GM12878 (cell line): Measurements from ENCODE around the gene ACTR5. TPM values are rescaled to one million over a fixed set of nuclear protein-coding genes. Genes with fewer than 3 reads are reported as not detected.

Source experiments
- ATAC-seq: fragments of 200-7000 bp; cut with Tn5 transposase; 3 replicates; pipeline ENCODE4 v1.9.1; 2020; ENCODE audit warnings: mild to moderate bottlenecking, moderate library complexity
- BruUV-seq: library from RNA; stranded (reverse); fragments of 400-500 nt; replicated peaks from 2 replicates; lab custom pipeline; 2021; lab: Mats Ljungman, UMichigan
- CTCF ChIA-PET: fragments of 300-600 bp; sonication (Branson Sonifier 250); formaldehyde crosslinking; extraction: SDS; loops from one replicate; lab custom pipeline; 2021; ENCODE audit warnings: inconsistent platforms; lab: Yijun Ruan, JAX
- POLR2A ChIA-PET: fragments of 350-600 bp; formaldehyde crosslinking; extraction: SDS; loops from one replicate; lab custom pipeline; 2021; ENCODE audit warnings: inconsistent platforms; lab: Charles Lee
- RAD21 ChIA-PET: fragments of 300-600 bp; sonication (Branson Sonifier 250); formaldehyde crosslinking; loops from one replicate; lab custom pipeline; 2023; ENCODE audit warnings: antibody characterized with exemption; ENCODE audit not compliant: unreplicated experiment; lab: Charles Lee
- SMC1A ChIA-PET: fragments of 300-600 bp; sonication (Branson Sonifier 250); formaldehyde crosslinking; loops from one replicate; lab custom pipeline; 2023; ENCODE audit not compliant: unreplicated experiment, uncharacterized antibody; lab: Charles Lee
- DNase-seq: peaks from one replicate; pipeline ENCODE4 v3.0.0-alpha.2; 2011; ENCODE audit warnings: low read depth, low spot score
- FAIRE-seq: peaks from 3 replicates; lab custom pipeline; 2011; peaks lifted over from hg19 to GRCh38; lab: Jason Lieb, UNC
- H2AFZ ChIP-seq: 2 replicates; pipeline ENCODE4 v1.6.0; 2011; ENCODE audit warnings: low read depth, low read length, control low read depth; ENCODE audit not compliant: control insufficient read depth
- H3K27ac ChIP-seq: 2 replicates; pipeline ENCODE4 v1.5.1; 2011; ENCODE audit warnings: control low read depth; ENCODE audit not compliant: control insufficient read depth, insufficient read depth
- H3K27me3 ChIP-seq, 2 experiments: replicated peaks in 1 of 2; 2 replicates each; pipeline versions ENCODE4 v1.6.0 to v1.6.1; 2011; ENCODE audit warnings: low read length in 1 of 2; ENCODE audit not compliant: control insufficient read depth in 2 of 2, insufficient read depth in 2 of 2
- H3K36me3 ChIP-seq, 2 experiments: 2 replicates each; pipeline ENCODE4 v1.5.1; 2011; ENCODE audit warnings: low read length in 1 of 2; ENCODE audit not compliant: control insufficient read depth in 2 of 2, insufficient read depth in 2 of 2
- H3K4me1 ChIP-seq: 2 replicates; pipeline ENCODE4 v1.6.1; 2011; ENCODE audit warnings: mild to moderate bottlenecking, low read length, moderate library complexity, mixed read lengths; ENCODE audit not compliant: control insufficient read depth, insufficient read depth
- H3K4me2 ChIP-seq: 2 replicates; pipeline ENCODE4 v1.6.0; 2011; ENCODE audit warnings: control low read depth; ENCODE audit not compliant: control insufficient read depth, insufficient read depth
- H3K4me3 ChIP-seq: fragments of 200-600 bp; sonication (generic); 2 replicates; pipeline ENCODE4 v1.5.1; 2016
- H3K79me2 ChIP-seq: 2 replicates; pipeline ENCODE4 v1.6.0; 2011; ENCODE audit warnings: low read length; ENCODE audit not compliant: control insufficient read depth, insufficient read depth
- H3K9ac ChIP-seq: 2 replicates; pipeline ENCODE4 v1.8.0; 2011; ENCODE audit warnings: low read length, control low read depth, mixed read lengths; ENCODE audit not compliant: control insufficient read depth, insufficient read depth
- H3K9me3 ChIP-seq: replicated peaks from 3 replicates; pipeline ENCODE4 v1.5.1; 2011; ENCODE audit warnings: mild to moderate bottlenecking, low read length; ENCODE audit not compliant: control insufficient read depth, insufficient read depth
- H4K20me1 ChIP-seq: 2 replicates; pipeline ENCODE4 v1.6.0; 2011; ENCODE audit not compliant: control insufficient read depth, insufficient read depth
- IRF4 ChIP-seq: IDR thresholded peaks from 2 replicates; pipeline ENCODE4 v1.6.1; 2011; ENCODE audit warnings: low read depth, low read length
- JUND ChIP-seq: IDR thresholded peaks from 2 replicates; pipeline ENCODE4 v1.6.1; 2012; ENCODE audit warnings: low read depth, mild to moderate bottlenecking, low read length, improper control_type of control experiment, moderate library complexity
- NKRF ChIP-seq: fragments of 450-650 bp; conservative IDR thresholded peaks from 2 replicates; pipeline ENCODE4 v1.6.1; 2017; ENCODE audit warnings: mild to moderate bottlenecking, moderate library complexity
- NR2F1 ChIP-seq: fragments of 450-650 bp; conservative IDR thresholded peaks from 2 replicates; pipeline ENCODE4 v1.6.1; 2017; ENCODE audit warnings: mild to moderate bottlenecking
- RELA ChIP-seq: fragments of 450-650 bp; IDR thresholded peaks from 2 replicates; pipeline ENCODE4 v1.8.0; 2014; ENCODE audit warnings: borderline replicate concordance; ENCODE audit not compliant: partially characterized antibody
- SMAD5 ChIP-seq: IDR thresholded peaks from 2 replicates; pipeline ENCODE4 v1.6.1; 2016; ENCODE audit warnings: antibody characterized with exemption, low read depth
- STAT1 ChIP-seq: fragments of 450-650 bp; conservative IDR thresholded peaks from 2 replicates; pipeline ENCODE4 v1.6.1; 2014; ENCODE audit warnings: antibody characterized with exemption, mild to moderate bottlenecking
- TCF3 ChIP-seq: IDR thresholded peaks from 2 replicates; pipeline ENCODE4 v1.6.1; 2012; ENCODE audit warnings: low read depth, mild to moderate bottlenecking, low read length, borderline replicate concordance; ENCODE audit not compliant: insufficient read depth
- ZNF207 ChIP-seq: fragments of 450-650 bp; IDR thresholded peaks from 2 replicates; pipeline ENCODE4 v1.6.1; 2014; ENCODE audit warnings: antibody characterized with exemption, mild to moderate bottlenecking, borderline replicate concordance
- WGBS: methylation state at CpG from one replicate; pipeline ENCODE4 v1.1.6; 2016; ENCODE audit warnings: low lambda C conversion rate; ENCODE audit not compliant: insufficient replicate concordance, insufficient coverage; ENCODE audit errors: missing lambda C conversion rate; 5-methylcytosine and 5-hydroxymethylcytosine counted together
- in situ Hi-C: fragments of 300-500 bp; cut with MboI; formaldehyde crosslinking; loops from 9 replicates; pipeline ENCODE4 v1.14.3; 2018; ENCODE audit warnings: mixed read lengths
- intact Hi-C: fragments of 100-400 bp; cut with micrococcal nuclease; formaldehyde crosslinking; loops from one replicate; pipeline ENCODE4 v1.14.2; 2022; ENCODE audit not compliant: unreplicated experiment
- polyA plus RNA-seq, 11 experiments: library from polyadenylated mRNA; depleted of rRNA in 4 of 11; unstranded in 6 of 11; stranded (reverse) in 5 of 11; fragments of >200 nt; fragmentation: Nextera tagmentation in 4 of 11; fragmentation: Illumina TruSeq in 1 of 11; extraction: Ambion mirVana in 4 of 11; extraction: Trizol in 1 of 11; gene quantifications; 1 replicate in 1 of 11; 2 replicates in 10 of 11; pipeline versions ENCODE4 v1.2.1 to v1.2.3, GENCODE V29; 2011 to 2016; ENCODE audit warnings: inconsistent platforms in 2 of 11, missing spikeins in 2 of 11, low read depth in 1 of 11
- total RNA-seq, 4 experiments: library from RNA; depleted of rRNA in 3 of 4; stranded (reverse); fragments of >200 nt in 3 of 4; fragmentation: Illumina TruSeq in 1 of 4; extraction: Trizol in 1 of 4; gene quantifications; 2 replicates each; pipeline versions ENCODE4 v1.2.1 to v1.2.3, GENCODE V29; 2013 to 2021

Gene ACTR5
- total and polyA plus RNA-seq, 10 of the 15 experiments (the other 5 are each of a cell fraction or from before 2014, with no cell fraction given): 0.52 to 14.7 (median 8.8) TPM

- no peak overlapping the region for H3K9ac ChIP-seq
- 88% methylated on average over 3 of the region's 3 CpGs for WGBS
- BruUV-seq: no TSS peak
- H3K27ac ChIP-seq: no peak overlapping the region
- ChIA-PET CTCF (no interaction called here), RAD21 (no interaction called here), POLR2A (no interaction called here), SMC1A (interaction anchor here (2.0 kb wide), 1 partner anchor 57 kb away, joined by 5 read pairs; no protein-coding TSS in a partner anchor)
- in situ Hi-C loops (no loop called here), intact Hi-C loops (no loop called here)
- H4K20me1 ChIP-seq: no peaks in the 10 kb centered on the region
- no peaks in the 10 kb centered on the region for H3K9me3 ChIP-seq
- ATAC-seq (no peak), FAIRE-seq (no peak), DNase-seq (no peak)
- H3K4me1 ChIP-seq: no peaks in the 10 kb centered on the region
- TF ChIP-seq NR2F1: no peak
- TF ChIP-seq SMAD5: no peak
- no peak for TF ChIP-seq STAT1
- TF ChIP-seq ZNF207: no peak
- TF ChIP-seq NKRF: no peak
- TF ChIP-seq TCF3: no peak
- no peak for TF ChIP-seq JUND
- TF ChIP-seq RELA: no peak
- TF ChIP-seq IRF4: no peak
- no peaks in the 10 kb centered on the region for H3K27me3 ChIP-seq
- H3K4me2 ChIP-seq: no peak overlapping the region
- H3K36me3 ChIP-seq: no peaks in the 10 kb centered on the region
- no peaks in the 10 kb centered on the region for H3K79me2 ChIP-seq
- no peak overlapping the region for H2AFZ ChIP-seq
- H3K4me3 ChIP-seq: no peak overlapping the region
These were observed 43.0 kb downstream of the ACTR5 start for GRCh38 chr20:38791291-38791690.
